ENCODE data around the gene HOXA9.

The HOXA9 gene

GRCh38 chr7:27141137-27141922, 24.0 kb downstream of the HOXA9 start:
- no peak for TF ChIP-seq CTCF (IDR thresholded peaks at IDR 0.05; ENCODE audit: control extremely low read depth, extremely low read depth, low read depth, missing control alignments)
- CTCF ChIA-PET = interaction anchor here (0.9 to 1.1 kb wide), 2 partner anchors 20 to 771 kb away, joined by 3 to 4 read pairs; no protein-coding TSS in a partner anchor
- DNase-seq (ENCODE audit: extremely low spot score) = no peak
- POLR2A ChIA-PET = no interaction called here

GRCh38 chr7:27140126-27140857, 25.0 kb downstream of the HOXA9 start:
- ChIA-PET POLR2A (no interaction called here), CTCF (no interaction called here)
- DNase-seq (ENCODE audit: extremely low spot score) = no peak
- no peak for TF ChIP-seq CTCF (IDR thresholded peaks at IDR 0.05; ENCODE audit: control extremely low read depth, extremely low read depth, low read depth, missing control alignments)

GRCh38 chr7:27139334-27140125, 25.8 kb downstream of the HOXA9 start:
- POLR2A ChIA-PET = no interaction called here
- no peak for DNase-seq (ENCODE audit: extremely low spot score)
- TF ChIP-seq CTCF (IDR thresholded peaks at IDR 0.05; ENCODE audit: control extremely low read depth, extremely low read depth, low read depth, missing control alignments) = no peak
- CTCF ChIA-PET = no interaction called here

- CTCF ChIA-PET = no interaction called here
- TF ChIP-seq CTCF (IDR thresholded peaks at IDR 0.05; ENCODE audit: control extremely low read depth, extremely low read depth, low read depth, missing control alignments) = no peak
- POLR2A ChIA-PET = no interaction called here
- no peak for DNase-seq (ENCODE audit: extremely low spot score)
Observed at GRCh38 chr7:27138985-27139333, 26.4 kb downstream of the HOXA9 start.

GRCh38 chr7:27138472-27138871, 26.9 kb downstream of the HOXA9 start:
- no peak for TF ChIP-seq CTCF (IDR thresholded peaks at IDR 0.05; ENCODE audit: control extremely low read depth, extremely low read depth, low read depth, missing control alignments)
- no peak for DNase-seq (ENCODE audit: extremely low spot score)
- ChIA-PET CTCF (no interaction called here), POLR2A (no interaction called here)

GRCh38 chr7:27137640-27138315, 27.6 kb downstream of the HOXA9 start:
- no peak for TF ChIP-seq CTCF (IDR thresholded peaks at IDR 0.05; ENCODE audit: control extremely low read depth, extremely low read depth, low read depth, missing control alignments)
- no peak for DNase-seq (ENCODE audit: extremely low spot score)
- CTCF ChIA-PET = no interaction called here
- POLR2A ChIA-PET = no interaction called here
